K562 (cell line): ENCODE results near the gene UBXN11. TPM values are rescaled to one million over a fixed set of nuclear protein-coding genes. Genes with fewer than 3 reads are reported as not detected.

Experiments
- ATF6 ChIP-seq: sonication (generic); formaldehyde crosslinking; IDR thresholded peaks from 2 replicates; pipeline ENCODE4 v1.4.0; 2020; ENCODE audit warnings: mild to moderate bottlenecking, missing genetic modification reagents
- E2F3 ChIP-seq: fragments of 250-450 bp; sonication (Bioruptor Pico); IDR thresholded peaks from 2 replicates; pipeline ENCODE4 v1.4.0; 2020; ENCODE audit warnings: mild to moderate bottlenecking
- EHMT2 ChIP-seq: fragments of 450-650 bp; IDR thresholded peaks from 2 replicates; pipeline ENCODE4 v1.6.1; 2018; ENCODE audit warnings: antibody characterized with exemption
- EP300 ChIP-seq: IDR thresholded peaks from 2 replicates; pipeline ENCODE4 v1.6.1; 2012; ENCODE audit warnings: low read length, improper control_type of control experiment
- HDGF ChIP-seq: fragments of 450-650 bp; IDR thresholded peaks from 2 replicates; pipeline ENCODE4 v1.6.1; 2016
- HNRNPK ChIP-seq: fragments of 200-400 bp; formaldehyde crosslinking; IDR thresholded peaks from one replicate; pipeline ENCODE4 v1.6.1; 2018; ENCODE audit warnings: mild to moderate bottlenecking, low read depth, low read length; ENCODE audit not compliant: poor library complexity, severe bottlenecking
- HNRNPLL ChIP-seq: fragments of 200-400 bp; formaldehyde crosslinking; IDR thresholded peaks from 2 replicates; pipeline ENCODE4 v1.6.1; 2017; ENCODE audit warnings: low read length, low read depth, mild to moderate bottlenecking; ENCODE audit not compliant: poor library complexity, severe bottlenecking
- NCOA2 ChIP-seq, 2 experiments: fragments of 450-650 bp; IDR thresholded peaks; 2 replicates each; pipeline ENCODE4 v1.6.1; 2018; ENCODE audit warnings: mild to moderate bottlenecking in 2 of 2, moderate library complexity in 1 of 2; ENCODE audit not compliant: partially characterized antibody in 2 of 2
- NR2C2 ChIP-seq, 2 experiments: fragments of 200-800 bp in 1 of 2; sonication (Bioruptor generic) in 1 of 2; sonication (generic) in 1 of 2; formaldehyde crosslinking in 1 of 2; IDR thresholded peaks; 2 replicates each; pipeline versions ENCODE4 v1.6.1 to v1.8.0; 2016 to 2022; ENCODE audit warnings: mild to moderate bottlenecking in 1 of 2, missing compliant biosample characterization in 1 of 2, missing genetic modification characterization in 1 of 2, missing genetic modification reagents in 1 of 2
- NRF1 ChIP-seq, 2 experiments: fragments of 450-650 bp; IDR thresholded peaks in 1 of 2; conservative IDR thresholded peaks in 1 of 2; 2 replicates each; pipeline ENCODE4 v1.6.1; 2014; ENCODE audit warnings: mild to moderate bottlenecking in 2 of 2
- PHF20 ChIP-seq: fragments of 450-650 bp; IDR thresholded peaks from 2 replicates; pipeline ENCODE4 v1.6.1; 2018; ENCODE audit not compliant: partially characterized antibody
- POLR2H ChIP-seq: IDR thresholded peaks from 2 replicates; pipeline ENCODE4 v1.6.1; 2016; ENCODE audit warnings: missing genetic modification characterization, low read depth, mild to moderate bottlenecking, control low read depth, missing compliant biosample characterization, moderate library complexity
- RBBP5 ChIP-seq: fragments of 200-600 bp; sonication (generic); IDR thresholded peaks from 2 replicates; pipeline ENCODE4 v1.6.1; 2012; ENCODE audit warnings: borderline replicate concordance, mild to moderate bottlenecking, low read length, control low read depth, inconsistent platforms; ENCODE audit not compliant: insufficient read depth, poor library complexity, severe bottlenecking
- RBM39 ChIP-seq: fragments of 200-400 bp; formaldehyde crosslinking; optimal IDR thresholded peaks from 2 replicates; pipeline ENCODE3; 2018; ENCODE audit warnings: low read depth, low read length
- RFX7 ChIP-seq: fragments of 250-450 bp; sonication (Bioruptor Pico); IDR thresholded peaks from 2 replicates; pipeline ENCODE4 v1.5.1; 2021; ENCODE audit warnings: mild to moderate bottlenecking
- RHOXF2B ChIP-seq: fragments of 250-450 bp; sonication (Bioruptor Pico); conservative IDR thresholded peaks from 2 replicates; pipeline ENCODE4 v1.5.1; 2021
- RNF2 ChIP-seq: sonication (generic); IDR thresholded peaks from 2 replicates; pipeline ENCODE4 v1.6.1; 2016
- SMAD4 ChIP-seq: fragments of 250-450 bp; sonication (Bioruptor Pico); conservative IDR thresholded peaks from 2 replicates; pipeline ENCODE4 v1.8.0; 2021; ENCODE audit warnings: inconsistent platforms, mild to moderate bottlenecking, moderate library complexity
- SP2 ChIP-seq: IDR thresholded peaks from 2 replicates; pipeline ENCODE4 v1.6.1; 2011; ENCODE audit warnings: mild to moderate bottlenecking, low read depth, low read length, moderate library complexity; ENCODE audit not compliant: poor library complexity, severe bottlenecking; ENCODE audit errors: extremely low read depth
- TSC22D4 ChIP-seq: fragments of 450-650 bp; IDR thresholded peaks from 2 replicates; pipeline ENCODE4 v1.6.1; 2016; ENCODE audit warnings: missing genetic modification characterization, missing biosample characterization, control low read depth
- ZBTB1 ChIP-seq: sonication (generic); formaldehyde crosslinking; IDR thresholded peaks from 2 replicates; pipeline ENCODE4 v1.8.1; 2023; ENCODE audit warnings: missing genetic modification reagents, low read depth, mild to moderate bottlenecking, borderline replicate concordance
- ZFP1 ChIP-seq: fragments of 450-650 bp; formaldehyde crosslinking; IDR thresholded peaks from 2 replicates; pipeline ENCODE4 v1.4.0; 2020; ENCODE audit warnings: mild to moderate bottlenecking, mixed read lengths
- ZNF354B ChIP-seq: fragments of 250-450 bp; sonication (Bioruptor Pico); IDR thresholded peaks from 2 replicates; pipeline ENCODE4 v1.4.0; 2020
- ZNF561 ChIP-seq: fragments of 450-650 bp; formaldehyde crosslinking; conservative IDR thresholded peaks from 2 replicates; pipeline ENCODE4 v1.4.0; 2020; ENCODE audit warnings: mild to moderate bottlenecking, moderate library complexity
- ZNF830 ChIP-seq: fragments of 250-450 bp; sonication (Bioruptor Pico); IDR thresholded peaks from 2 replicates; pipeline ENCODE4 v1.5.0; 2021; ENCODE audit warnings: mild to moderate bottlenecking
- polyA plus RNA-seq, 8 experiments: library from polyadenylated mRNA; depleted of rRNA in 4 of 8; stranded (reverse) in 5 of 8; unstranded in 3 of 8; fragments of >200 nt; fragmentation: Nextera tagmentation in 2 of 8; fragmentation: Illumina TruSeq in 1 of 8; extraction: Ambion mirVana in 2 of 8; extraction: Trizol in 1 of 8; gene quantifications; 2 replicates each; pipeline versions ENCODE4 v1.2.1 to v1.2.3, GENCODE V29; 2011 to 2014; ENCODE audit warnings: inconsistent platforms in 1 of 8, missing spikeins in 1 of 8
- total RNA-seq, 7 experiments: library from RNA; depleted of rRNA in 6 of 7; stranded (reverse); fragments of >200 nt in 6 of 7; fragmentation: Illumina TruSeq in 2 of 7; extraction: Trizol in 2 of 7; gene quantifications; 2 replicates each; pipeline versions ENCODE4 v1.2.1 to v1.2.3, GENCODE V29; 2011 to 2021; ENCODE audit warnings: low replicate concordance in 1 of 7
- TF ChIP-seq, protein P1 (sequence below): fragments of 450-650 bp; formaldehyde crosslinking; IDR thresholded peaks from 2 replicates; pipeline ENCODE4 v1.4.0; 2022; ENCODE audit warnings: missing genetic modification characterization

Gene UBXN11
- total and polyA plus RNA-seq, 9 of the 15 experiments (the other 6 are each of a cell fraction or from before 2014, with no cell fraction given), result 0.48 to 34.3 (median 11.3) TPM

DNA sequence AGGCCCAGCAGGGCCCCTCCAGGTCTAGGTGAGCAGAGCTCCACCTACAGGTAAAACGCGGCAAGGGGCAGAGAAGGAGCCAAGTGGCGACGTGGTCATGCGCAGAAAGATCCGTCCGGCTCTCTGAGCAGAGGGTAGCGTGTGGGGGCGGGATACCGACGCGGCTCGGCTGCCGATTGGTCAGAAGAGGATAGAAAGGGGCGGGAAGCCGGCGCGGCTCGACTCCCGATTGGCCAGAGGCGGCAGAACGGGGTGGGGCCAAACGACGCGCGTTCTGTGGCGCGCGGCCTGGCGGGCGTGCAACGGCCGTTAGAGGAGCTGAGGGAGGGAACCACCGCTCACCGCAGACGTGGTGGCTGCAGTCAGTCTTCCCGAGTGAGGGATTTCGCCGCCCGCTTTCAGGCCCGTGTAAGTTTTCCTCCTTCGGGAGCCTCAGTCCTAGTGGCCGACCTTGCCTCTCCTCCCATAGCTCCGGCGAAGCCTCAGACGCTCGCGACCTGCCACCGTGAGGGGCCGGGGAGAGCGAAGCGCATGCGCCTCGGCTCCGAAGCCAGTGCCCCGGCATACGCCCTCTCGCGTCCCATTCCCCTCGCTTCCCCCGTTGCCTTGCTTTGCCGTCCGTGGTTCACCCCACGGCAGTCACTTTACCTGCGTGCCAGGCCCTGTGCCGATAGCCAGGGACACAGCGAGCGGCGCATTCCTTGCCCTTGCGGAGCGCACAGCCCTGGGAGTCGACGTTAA lies 72.4 kb downstream of the UBXN11 start, which contains the start of gene CEP85 (continued):
- TF ChIP-seq EHMT2 (no peak), ATF6 (CRISPR knock-in tag) (peak; percentile 96; the same call in 1 of the 2 replicates), PHF20 (peak; percentile 45), ZNF354B (CRISPR knock-in tag) (0 out of 2 replicates have a peak, but pooled peaks have one; percentile 35), NCOA2 (IDR thresholded peaks at IDR 0.05; ENCODE audit: partially characterized antibody in 2 of 2) (no peak), RNF2 (peak; percentile 89), ZNF830 (CRISPR knock-in tag) (peak; percentile 58; the same call in 1 of the 2 replicates), HDGF (0 out of 2 replicates have a peak, but pooled peaks have one; percentile 44), SP2 (peak; percentile 82), HNRNPK (no peak), RHOXF2B (CRISPR knock-in tag) (peak; percentile 70), TSC22D4 (no peak), SMAD4 (peak; percentile 54; the same call in 1 of the 2 replicates), NR2C2 (CRISPR knock-in tag; IDR thresholded peaks at IDR 0.05) (peak; percentile 22), NR2C2 (tag; IDR thresholded peaks at IDR 0.05) (peak; percentile 56; the same call in 1 of the 2 replicates), ZNF561 (CRISPR knock-in tag) (0 out of 2 replicates have a peak, but pooled peaks have one; percentile 14), RFX7 (CRISPR knock-in tag) (0 out of 2 replicates have a peak, but pooled peaks have one; percentile 32), EP300 (peak; percentile 55), NRF1 (conservative IDR thresholded peaks at IDR 0.05 in 1 of 2, IDR thresholded peaks at IDR 0.05 in 1 of 2) (peak; percentile 97), ZBTB1 (CRISPR knock-in tag) (peak; percentile 85), HNRNPLL (peak; percentile 57), POLR2H (tag) (peak; percentile 91), RBBP5 (peak; percentile 85), RBM39 (peak; percentile 76), ZFP1 (no peak), E2F3 (peak; percentile 80; the same call in 1 of the 2 replicates)
- TF ChIP-seq, protein P1, sequence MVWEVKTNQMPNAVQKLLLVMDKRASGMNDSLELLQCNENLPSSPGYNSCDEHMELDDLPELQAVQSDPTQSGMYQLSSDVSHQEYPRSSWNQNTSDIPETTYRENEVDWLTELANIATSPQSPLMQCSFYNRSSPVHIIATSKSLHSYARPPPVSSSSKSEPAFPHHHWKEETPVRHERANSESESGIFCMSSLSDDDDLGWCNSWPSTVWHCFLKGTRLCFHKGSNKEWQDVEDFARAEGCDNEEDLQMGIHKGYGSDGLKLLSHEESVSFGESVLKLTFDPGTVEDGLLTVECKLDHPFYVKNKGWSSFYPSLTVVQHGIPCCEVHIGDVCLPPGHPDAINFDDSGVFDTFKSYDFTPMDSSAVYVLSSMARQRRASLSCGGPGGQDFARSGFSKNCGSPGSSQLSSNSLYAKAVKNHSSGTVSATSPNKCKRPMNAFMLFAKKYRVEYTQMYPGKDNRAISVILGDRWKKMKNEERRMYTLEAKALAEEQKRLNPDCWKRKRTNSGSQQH (CRISPR knock-in tag), result peak; percentile 72; the same call in 1 of the 2 replicates
